GM18505 (cell line): ENCODE measurements around the gene KRTAP5-1.

Experiments used
- ATAC-seq: cut with Tn5 transposase; IDR thresholded peaks from one replicate; pipeline ENCODE4 v1.9.1; 2021; ENCODE audit not compliant: unreplicated experiment
- POLR2A ChIP-seq: IDR thresholded peaks from 4 replicates; pipeline ENCODE4 v1.6.1; 2011; ENCODE audit warnings: borderline replicate concordance; ENCODE audit not compliant: insufficient read depth, insufficient read length; ENCODE audit errors: extremely low read depth

The KRTAP5-1 gene

GRCh38 chr11:1567721-1568100 is 17.4 kb downstream of the KRTAP5-1 start:
- no peak for TF ChIP-seq POLR2A
- no peak for ATAC-seq

GRCh38 chr11:1567052-1567720 is 17.9 kb downstream of the KRTAP5-1 start:
- no peak for TF ChIP-seq POLR2A
- no peak for ATAC-seq

GRCh38 chr11:1566381-1567051 is 18.6 kb downstream of the KRTAP5-1 start:
- ATAC-seq = no peak
- TF ChIP-seq POLR2A = no peak

DNA sequence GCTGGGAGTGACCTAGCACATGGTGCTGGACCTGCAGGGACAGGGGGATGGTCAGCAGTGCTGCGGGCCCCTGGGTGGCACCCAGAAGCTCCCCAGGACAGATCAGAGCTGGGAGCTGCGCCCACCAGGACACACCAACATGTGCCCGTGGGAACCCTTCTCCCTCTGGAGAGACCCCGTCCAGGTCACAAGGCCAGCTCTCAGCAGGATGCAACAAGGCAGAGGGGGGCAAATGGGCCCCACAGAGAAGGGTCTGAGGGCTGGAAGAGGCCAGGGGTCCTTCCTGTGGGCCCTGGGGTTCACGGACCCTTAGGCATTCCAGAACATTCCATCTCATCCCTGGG is 19.2 kb downstream of the KRTAP5-1 start:
- no peak for TF ChIP-seq POLR2A
- ATAC-seq = no peak

DNA sequence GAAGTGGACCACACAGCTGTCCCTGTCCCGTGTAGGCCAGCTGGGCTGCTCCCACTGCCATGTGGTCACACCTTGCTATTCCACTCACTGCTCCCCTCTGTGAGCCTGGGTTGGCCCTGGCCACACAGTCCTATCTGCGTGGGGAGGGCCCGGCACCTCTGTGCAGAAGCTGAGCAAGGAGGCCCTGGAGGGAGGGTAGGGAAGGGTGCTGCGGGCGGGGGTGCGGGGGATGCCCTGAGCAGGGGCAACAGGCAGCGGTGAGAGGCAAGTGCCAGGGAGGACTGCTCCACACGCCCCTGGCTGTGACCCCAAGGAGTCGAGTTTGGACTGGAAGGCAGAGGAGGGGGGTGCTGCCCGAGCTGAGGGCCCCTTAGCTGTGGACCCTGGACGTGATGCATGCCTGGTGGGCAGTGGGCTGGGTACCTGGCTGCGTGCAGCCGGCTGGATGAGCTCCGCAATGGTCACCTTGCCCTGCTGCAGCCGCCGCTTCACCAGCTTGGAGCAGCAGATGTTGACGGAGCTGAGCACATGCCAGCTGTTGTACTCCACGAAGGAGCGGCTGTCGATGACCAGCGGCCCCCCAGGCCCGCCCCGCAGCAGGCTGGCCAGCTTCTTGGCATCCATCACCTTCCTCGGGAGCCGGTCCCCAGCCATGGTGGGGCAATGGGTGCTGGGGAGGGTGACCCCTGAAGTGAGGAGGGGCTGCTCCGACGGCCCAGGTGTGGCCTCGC is 19.7 kb downstream of the KRTAP5-1 start:
- TF ChIP-seq POLR2A = no peak
- no peak for ATAC-seq

- no peak for TF ChIP-seq POLR2A
- ATAC-seq = no peak
These were observed 20.4 kb downstream of the KRTAP5-1 start for GRCh38 chr11:1564535-1565172.

DNA sequence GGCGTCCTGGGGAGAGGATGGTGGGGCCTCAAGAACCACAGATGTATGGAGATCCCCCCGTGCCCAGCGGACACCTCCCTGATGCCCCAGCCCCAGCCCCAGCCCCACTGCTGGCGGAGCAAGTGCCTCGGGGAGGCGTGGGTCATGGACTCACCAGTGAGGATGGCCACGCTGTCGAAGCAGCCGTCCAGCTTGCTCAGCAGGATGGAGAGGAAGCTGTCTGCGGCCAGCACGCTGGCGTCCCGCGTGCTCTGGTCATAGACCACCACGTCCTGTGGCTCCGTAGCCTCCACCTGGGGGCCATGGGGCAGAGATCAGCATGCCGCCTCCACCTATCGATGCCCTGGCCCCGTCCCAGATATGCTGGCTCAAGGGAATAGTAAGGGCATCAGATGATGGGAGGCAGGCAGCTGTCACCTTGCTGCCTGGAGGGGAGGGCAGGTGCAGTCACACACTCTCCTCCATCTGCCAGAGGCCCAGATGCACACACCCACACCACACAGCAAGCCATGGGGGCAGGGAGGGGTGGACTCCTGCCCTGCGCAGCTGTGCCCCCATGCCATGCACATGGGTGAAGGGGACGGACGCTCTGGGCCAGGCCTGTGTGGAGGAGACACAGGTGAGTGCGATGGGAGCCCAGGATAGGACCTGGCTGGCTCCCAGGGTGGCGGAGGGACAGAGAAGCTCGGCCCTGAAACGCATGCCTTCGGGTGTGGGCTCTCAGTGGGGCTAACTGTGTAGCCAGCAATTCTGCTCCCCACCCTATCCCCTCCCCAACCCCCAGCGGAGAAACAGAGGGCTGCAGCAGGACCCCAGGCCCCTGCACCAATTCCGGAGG is 21.2 kb downstream of the KRTAP5-1 start:
- ATAC-seq = no peak
- TF ChIP-seq POLR2A = no peak

- ATAC-seq = no peak
- no peak for TF ChIP-seq POLR2A
These were observed 21.9 kb downstream of the KRTAP5-1 start for GRCh38 chr11:1563149-1563638.

GRCh38 chr11:1562469-1563148 is 22.5 kb downstream of the KRTAP5-1 start:
- no peak for TF ChIP-seq POLR2A
- ATAC-seq = no peak

- TF ChIP-seq POLR2A = no peak
- ATAC-seq = no peak
These were observed 23.1 kb downstream of the KRTAP5-1 start for GRCh38 chr11:1561955-1562354.

GRCh38 chr11:1561266-1561665 is 23.8 kb downstream of the KRTAP5-1 start:
- TF ChIP-seq POLR2A = no peak

GRCh38 chr11:1560649-1561251 is 24.3 kb downstream of the KRTAP5-1 start:
- TF ChIP-seq POLR2A = no peak
- ATAC-seq = no peak

More at GRCh38 chr11:1561266-1561665, 23.8 kb downstream of the KRTAP5-1 start:
- ATAC-seq = no peak
